HG03196 (cell line): Measurements from ENCODE around the gene OXTR.
A peak's percentile ranks its signal among the peaks of the same experiment; 100 is the strongest.
"Not testable (repeated sequence)": the region's sequence is repeated elsewhere in the genome, so short reads cannot be mapped to it uniquely, and the experiment has no call there.

Experiments used
- ATAC-seq: cut with Tn5 transposase; IDR thresholded peaks from one replicate; pipeline ENCODE4 v1.9.1; 2021; ENCODE audit not compliant: unreplicated experiment

OXTR gene

DNA sequence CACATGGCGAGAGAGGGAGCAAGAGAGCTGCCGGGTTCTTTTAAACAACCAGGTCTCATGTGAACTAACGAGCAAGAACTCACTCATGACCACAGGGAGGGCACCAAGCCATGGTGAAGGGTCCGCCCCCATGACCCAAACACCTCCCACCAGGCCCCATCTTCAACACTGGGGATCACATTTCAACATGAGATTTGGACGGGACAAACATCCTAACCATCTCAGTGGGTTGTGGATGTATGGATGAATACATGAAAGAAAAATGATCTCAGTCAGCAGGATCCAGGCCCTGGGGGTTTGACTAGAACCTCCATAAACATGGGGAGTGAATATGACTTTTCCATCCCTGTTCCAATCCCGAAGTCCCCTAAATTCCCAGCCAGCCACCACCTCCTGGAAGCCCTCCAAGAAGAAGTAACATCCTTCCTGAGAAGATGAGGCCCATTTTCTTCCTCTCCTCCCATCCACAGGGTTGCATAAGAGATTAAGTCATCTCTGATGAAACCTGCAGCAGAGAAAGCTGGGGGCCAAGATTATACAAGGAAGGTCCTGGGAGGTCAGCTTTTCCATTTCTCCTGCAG, 26.3 kb downstream of the OXTR start:
- ATAC-seq: no peak

- ATAC-seq: no peak
These were observed 27.7 kb downstream of the OXTR start for GRCh38 chr3:8741581-8742261.

- peak; percentile 72 for ATAC-seq
These were observed 29.5 kb downstream of the OXTR start for GRCh38 chr3:8739757-8740504.

GRCh38 chr3:8738639-8739038, 30.8 kb downstream of the OXTR start:
- no peak for ATAC-seq

GRCh38 chr3:8737823-8738222, 31.6 kb downstream of the OXTR start:
- no peak for ATAC-seq

DNA sequence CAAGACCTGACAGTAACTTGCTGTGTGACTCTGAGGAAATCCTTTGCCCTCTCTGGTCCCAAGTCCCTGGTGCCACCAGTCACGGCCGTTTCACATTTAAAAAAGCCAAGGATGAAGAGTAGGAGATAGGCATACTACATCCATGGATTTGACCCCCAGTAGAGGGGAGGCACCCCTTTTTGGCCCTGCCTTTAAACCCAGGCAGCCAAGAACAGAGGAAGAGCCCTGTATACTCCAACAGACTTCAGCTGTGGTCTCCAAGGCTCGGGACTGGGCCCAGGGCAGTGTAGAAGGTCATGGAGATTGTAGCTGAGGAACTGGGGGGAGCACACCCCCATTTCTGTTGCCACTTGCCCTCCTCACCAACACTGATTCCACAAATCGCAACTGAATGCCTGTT, 32.1 kb downstream of the OXTR start:
- no peak for ATAC-seq

DNA sequence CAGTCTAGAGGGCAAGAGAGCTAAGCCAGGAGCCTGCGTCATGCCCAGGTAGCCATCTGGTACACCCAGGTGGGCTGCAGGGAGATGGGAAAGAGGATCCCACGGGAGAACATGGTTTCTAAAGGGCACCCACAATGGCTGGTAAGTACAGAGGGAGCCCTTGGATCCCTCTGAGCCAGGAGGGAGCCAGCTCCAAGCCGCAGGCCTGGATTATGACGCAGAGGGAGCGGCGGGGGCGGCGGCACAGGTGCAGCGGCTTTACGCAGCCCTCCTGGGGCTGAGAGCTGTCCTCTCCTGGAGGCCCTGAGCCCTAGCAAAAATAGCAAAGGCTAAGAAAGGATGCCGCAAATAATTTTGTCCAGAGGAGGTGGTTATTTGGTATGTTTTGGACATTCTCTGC, 33.0 kb downstream of the OXTR start:
- ATAC-seq: no peak

GRCh38 chr3:8734908-8735307, 34.5 kb downstream of the OXTR start:
- ATAC-seq: no peak

GRCh38 chr3:8734137-8734878, 35.1 kb downstream of the OXTR start:
- no peak for ATAC-seq

- ATAC-seq: no peak
These were observed 35.9 kb downstream of the OXTR start, which contains the start of gene CAV3 for GRCh38 chr3:8733332-8734094. Gene CAV3, plus strand, starts transcription at chr3:8733802. Its CDS starts 75 bp downstream, at chr3:8733877.

- no peak for ATAC-seq
These were observed 37.0 kb downstream of the OXTR start for GRCh38 chr3:8732413-8732812.

DNA sequence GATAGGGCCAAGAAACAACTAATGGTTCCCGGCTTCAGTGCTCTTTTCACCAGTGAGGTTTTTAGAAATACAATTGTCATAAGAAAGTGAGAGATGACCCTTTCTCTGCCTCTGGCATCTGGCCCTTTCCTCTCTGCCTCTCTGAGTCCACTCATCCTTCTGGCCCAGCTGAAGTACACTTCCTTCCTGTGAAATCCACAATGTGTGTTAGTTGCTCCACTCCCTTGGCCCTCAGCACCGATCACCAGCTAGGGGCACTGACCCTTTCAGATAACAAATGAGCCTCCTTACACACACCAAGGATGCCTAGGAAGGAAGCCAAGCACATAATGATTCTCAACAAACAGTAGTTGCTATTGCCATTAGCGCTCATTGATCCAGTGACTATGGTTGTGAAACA, 38.8 kb downstream of the OXTR start:
- no peak for ATAC-seq

- ATAC-seq: no peak
These were observed 39.9 kb downstream of the OXTR start for GRCh38 chr3:8729479-8729878.

GRCh38 chr3:8727605-8728512, 41.6 kb downstream of the OXTR start:
- ATAC-seq: no peak

DNA sequence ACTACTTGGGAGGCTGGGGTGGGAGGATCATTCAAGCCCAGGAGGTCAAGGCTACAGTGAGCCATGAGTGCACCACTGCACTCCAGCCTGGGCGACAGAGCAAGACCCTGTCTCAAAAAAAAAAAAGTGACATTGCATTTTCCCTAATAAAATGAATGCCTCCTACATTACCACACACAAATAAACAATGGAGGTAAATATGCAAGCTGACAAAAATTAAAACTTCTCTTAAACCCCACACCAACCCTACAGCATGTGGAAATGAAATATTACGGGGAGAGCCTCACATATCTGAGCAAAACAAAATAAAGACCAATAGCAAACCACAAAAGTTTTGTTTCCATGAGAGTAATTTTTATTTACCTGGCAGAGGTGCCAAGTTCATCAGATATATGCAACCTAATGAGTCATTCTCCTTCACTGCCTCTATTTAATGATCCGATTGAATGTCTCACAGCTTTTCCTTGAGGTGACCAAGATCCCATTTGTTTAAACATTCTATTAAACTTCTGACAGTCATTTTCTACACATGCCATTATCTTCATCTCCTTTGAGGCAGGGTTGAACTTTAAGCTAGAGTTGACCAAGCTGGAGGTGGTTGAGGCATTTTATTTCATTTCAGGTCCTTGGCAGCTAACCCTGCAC, 45.2 kb downstream of the OXTR start:
- no peak for ATAC-seq

GRCh38 chr3:8723612-8724011, 45.8 kb downstream of the OXTR start:
- ATAC-seq: no peak

GRCh38 chr3:8722808-8723207, 46.6 kb downstream of the OXTR start:
- no peak for ATAC-seq

- ATAC-seq: not testable (repeated sequence)
These were observed 53.7 kb downstream of the OXTR start for GRCh38 chr3:8715757-8716156.
